SU-DHL-6 (cell line): ENCODE measurements around the gene ANTXRL.

Experiments used
- EZH2phosphoT487 ChIP-seq: fragments of 200-600 bp; sonication (generic), shearing (Covaris generic); conservative IDR thresholded peaks from 2 replicates; pipeline ENCODE4 v1.6.1; 2018; ENCODE audit warnings: mild to moderate bottlenecking, antibody characterized with exemption, low read length, moderate library complexity, mixed read lengths
- TF ChIP-seq, protein P1 (sequence below): fragments of 200-600 bp; sonication (generic); IDR thresholded peaks from one replicate; pipeline ENCODE4 v1.5.1; 2017; ENCODE audit warnings: antibody characterized with exemption, mild to moderate bottlenecking, low read length, moderate library complexity; ENCODE audit not compliant: insufficient read depth, poor library complexity, severe bottlenecking

DNA sequence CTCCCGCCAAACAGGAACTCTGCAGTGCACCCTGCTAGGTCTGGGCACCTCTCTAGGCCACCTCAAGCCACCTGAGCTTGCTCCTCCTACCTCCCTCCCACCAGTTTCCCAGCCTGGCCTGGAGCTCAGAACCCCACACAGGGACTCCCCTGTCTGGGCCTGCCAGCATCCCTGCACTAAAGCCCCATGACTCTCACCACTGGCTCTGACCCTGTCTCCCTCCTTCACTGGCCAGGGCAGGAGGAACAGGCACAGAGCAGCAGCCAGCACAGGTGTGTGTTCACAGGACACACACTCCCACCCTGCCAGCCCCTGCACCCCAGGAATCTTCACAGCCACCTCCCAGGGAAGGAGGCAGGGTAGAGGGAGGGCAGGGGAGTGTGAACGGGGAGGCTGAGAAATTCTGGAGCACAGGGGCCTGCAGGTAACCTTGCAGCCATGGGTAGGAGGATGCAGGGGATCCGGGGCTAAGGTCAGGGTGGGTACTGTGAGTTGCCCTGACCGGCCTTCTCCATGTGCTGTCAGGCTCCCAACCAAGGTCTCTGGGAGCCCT is 13.9 kb upstream of the ANTXRL start:
- no peak for TF ChIP-seq EZH2phosphoT487
- TF ChIP-seq, protein P1, sequence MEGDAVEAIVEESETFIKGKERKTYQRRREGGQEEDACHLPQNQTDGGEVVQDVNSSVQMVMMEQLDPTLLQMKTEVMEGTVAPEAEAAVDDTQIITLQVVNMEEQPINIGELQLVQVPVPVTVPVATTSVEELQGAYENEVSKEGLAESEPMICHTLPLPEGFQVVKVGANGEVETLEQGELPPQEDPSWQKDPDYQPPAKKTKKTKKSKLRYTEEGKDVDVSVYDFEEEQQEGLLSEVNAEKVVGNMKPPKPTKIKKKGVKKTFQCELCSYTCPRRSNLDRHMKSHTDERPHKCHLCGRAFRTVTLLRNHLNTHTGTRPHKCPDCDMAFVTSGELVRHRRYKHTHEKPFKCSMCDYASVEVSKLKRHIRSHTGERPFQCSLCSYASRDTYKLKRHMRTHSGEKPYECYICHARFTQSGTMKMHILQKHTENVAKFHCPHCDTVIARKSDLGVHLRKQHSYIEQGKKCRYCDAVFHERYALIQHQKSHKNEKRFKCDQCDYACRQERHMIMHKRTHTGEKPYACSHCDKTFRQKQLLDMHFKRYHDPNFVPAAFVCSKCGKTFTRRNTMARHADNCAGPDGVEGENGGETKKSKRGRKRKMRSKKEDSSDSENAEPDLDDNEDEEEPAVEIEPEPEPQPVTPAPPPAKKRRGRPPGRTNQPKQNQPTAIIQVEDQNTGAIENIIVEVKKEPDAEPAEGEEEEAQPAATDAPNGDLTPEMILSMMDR = no peak
